ENCODE results near the gene MAMLD1.

MAMLD1 gene

DNA sequence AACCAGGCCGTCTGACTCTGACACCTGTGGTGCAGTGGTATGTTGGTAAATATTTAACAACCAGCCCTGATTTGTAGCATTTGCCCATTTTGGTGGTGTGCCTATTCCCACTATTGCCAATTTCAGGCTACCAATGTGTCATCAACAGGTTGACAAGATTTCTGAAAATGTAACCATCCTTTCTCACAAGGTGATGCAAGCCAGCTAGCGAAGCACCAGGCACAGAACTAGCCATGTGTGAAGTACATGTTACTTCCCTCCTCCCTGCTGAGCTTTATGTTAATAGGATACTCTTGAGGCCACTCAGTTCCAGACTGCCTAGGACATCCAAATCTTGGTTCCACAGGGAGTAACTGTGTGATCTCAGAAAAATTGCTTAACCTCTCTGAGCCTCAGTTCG, 7.2 kb upstream of the MAMLD1 start:
- no peak for DNase-seq

DNA sequence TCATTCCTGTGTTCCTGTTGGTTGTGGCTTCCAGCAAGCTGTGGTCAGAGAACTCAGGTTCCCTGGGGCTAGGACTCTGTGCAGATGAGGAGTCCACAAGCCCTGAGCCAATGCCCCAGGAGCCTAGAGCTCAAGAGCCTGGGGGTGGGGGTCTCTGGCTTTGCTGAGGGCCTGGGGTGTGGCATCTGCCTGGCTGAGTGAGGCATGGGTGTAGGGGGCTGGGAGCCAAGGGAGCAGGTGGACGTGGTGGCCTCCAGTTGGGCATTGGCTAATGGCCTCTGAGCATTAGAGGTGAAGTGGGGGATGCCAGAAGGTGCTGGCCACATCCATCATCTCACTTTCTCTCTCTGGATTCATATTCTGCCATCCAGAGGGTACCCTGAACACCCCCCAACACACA, 5.3 kb upstream of the MAMLD1 start:
- DNase-seq = no peak

GRCh38 chrX:150358651-150359050, 4.5 kb upstream of the MAMLD1 start:
- DNase-seq = no peak

- no peak for DNase-seq
Measured at GRCh38 chrX:150360331-150360730, 2.8 kb upstream of the MAMLD1 start.

GRCh38 chrX:150361070-150361776, 1.9 kb upstream of the MAMLD1 start:
- no peak for DNase-seq

- DNase-seq = no peak
Measured at GRCh38 chrX:150361777-150362351, 1.3 kb upstream of the MAMLD1 start.

- DNase-seq = no peak
Measured at GRCh38 chrX:150363561-150364346, 637 bp downstream of the MAMLD1 start.

DNA sequence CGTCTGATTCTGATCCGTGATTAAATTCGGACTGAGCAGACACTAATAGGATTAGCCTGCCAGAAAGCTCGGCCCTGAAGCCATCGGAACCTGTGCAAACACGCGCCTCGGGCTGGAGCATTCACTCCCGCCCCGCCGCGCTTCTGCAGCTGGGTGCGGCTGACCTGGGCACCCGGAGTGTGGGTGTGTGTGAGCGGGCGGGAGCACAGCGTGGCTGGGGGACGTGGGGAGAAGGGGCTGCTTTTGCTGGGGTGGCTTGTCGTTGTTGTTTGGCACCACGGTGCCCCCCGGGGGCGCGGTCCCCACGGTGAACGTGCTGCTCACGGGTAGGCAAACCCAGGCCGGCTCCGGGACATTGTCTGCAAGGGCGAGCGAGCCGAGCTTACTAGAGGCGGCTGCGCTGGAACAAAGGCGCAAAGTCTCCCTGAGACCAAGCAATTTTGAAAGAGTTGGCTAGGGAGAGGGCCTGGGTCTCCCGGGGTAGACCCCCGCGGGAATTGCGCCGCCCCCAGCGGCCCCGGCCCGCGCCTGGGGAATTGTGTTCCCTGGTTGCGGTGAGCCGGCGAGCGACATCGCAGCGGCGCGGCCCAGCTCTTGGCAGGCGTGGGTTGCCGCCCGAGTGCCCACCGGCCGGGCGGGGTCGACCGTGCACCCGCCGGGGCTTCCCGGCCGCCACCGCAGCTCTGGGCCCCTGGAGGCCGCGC, 1.4 kb downstream of the MAMLD1 start:
- no peak for DNase-seq

DNA sequence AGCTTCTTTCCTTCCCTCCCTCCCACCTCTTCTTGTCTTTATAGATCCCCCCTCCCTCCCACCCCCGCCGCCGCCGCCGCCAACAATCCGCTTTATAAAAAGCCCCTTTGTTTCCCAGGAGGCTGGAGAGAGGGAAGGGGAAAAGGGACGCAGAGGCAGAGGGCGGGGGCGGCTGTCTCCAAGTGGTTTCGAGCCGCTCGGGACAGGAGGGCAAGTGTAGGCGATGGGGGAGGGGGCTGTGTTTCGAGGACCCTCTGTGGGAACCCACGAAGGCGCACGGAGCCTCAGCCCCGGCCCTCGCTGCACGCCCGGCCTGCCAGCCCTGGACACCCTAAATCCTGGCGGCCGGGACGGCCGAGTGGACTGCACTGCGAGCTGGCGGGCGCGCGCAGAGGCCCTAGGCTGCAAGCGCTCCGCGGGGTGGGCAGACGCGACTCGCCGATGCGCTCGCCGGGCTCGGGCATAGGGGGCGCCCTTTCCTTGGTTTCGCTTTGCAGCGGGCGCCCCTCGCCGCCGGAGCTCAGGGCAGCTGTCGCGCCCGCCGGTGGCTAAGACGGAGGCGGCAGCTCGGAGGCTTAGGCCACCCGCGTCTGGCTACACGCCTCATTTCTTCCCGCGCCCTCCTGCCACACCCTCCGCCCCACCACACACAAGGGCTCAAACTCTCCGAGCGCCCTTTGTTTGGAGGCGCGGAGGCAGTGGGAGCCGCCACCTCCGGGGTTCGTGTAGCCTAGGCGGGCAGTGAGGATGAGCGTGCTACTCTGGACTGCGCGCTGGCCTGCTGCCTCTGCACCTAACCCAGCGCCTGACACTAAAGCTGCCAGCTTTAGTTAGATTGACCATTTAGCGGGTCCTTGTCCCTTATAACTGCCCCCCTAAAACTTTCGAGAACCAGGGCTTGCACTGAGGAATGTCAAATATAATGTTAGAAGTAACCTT, 2.2 kb downstream of the MAMLD1 start:
- peak; percentile 22 to 31 for DNase-seq

GRCh38 chrX:150365990-150366911, 3.1 kb downstream of the MAMLD1 start:
- DNase-seq = peak; percentile 9 to 23

GRCh38 chrX:150366951-150367545, 3.9 kb downstream of the MAMLD1 start:
- no peak for DNase-seq

- DNase-seq = no peak
Measured at GRCh38 chrX:150370589-150371312, 7.6 kb downstream of the MAMLD1 start.

DNA sequence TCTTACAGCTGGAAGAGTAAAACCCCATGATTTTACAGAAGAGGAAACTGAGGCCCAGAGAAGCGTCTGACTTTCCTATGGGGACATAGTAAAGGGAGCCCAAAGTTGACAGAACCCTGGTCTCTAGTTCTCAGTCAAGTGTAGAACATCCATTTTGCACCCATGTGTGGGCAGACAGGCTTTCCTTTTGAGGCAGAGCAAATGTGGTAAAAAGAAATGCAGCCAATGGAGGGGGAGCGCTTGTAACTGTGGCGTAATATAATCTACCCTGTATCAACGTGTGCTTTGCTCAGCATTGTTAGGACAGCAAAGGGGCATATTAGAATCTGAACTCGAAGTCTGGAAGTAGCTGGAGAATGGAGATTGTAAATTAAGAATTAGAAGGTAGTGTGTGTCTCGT, 8.8 kb downstream of the MAMLD1 start:
- DNase-seq = no peak

DNA sequence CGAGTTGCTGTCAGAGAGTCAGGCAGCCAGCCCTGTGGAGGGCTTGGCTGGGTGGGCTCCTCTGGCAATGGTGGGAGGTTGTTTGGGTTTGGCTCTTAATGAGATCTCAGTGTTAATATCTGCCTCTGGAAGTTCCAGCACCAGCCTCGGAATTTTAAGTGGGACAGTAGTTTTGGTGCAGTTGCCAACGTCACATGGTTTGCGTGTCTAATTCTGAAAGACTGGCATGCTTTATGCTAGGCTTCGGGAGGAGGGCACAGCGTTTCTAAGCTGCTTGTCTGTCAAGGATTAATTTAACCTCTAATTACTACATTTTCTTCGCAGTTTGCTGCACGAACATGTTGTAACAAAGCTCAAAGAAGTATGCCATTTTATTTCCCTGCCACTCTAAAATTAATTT, 9.2 kb downstream of the MAMLD1 start:
- DNase-seq = no peak

- DNase-seq = no peak
Measured at GRCh38 chrX:150372756-150373155, 9.6 kb downstream of the MAMLD1 start.

DNA sequence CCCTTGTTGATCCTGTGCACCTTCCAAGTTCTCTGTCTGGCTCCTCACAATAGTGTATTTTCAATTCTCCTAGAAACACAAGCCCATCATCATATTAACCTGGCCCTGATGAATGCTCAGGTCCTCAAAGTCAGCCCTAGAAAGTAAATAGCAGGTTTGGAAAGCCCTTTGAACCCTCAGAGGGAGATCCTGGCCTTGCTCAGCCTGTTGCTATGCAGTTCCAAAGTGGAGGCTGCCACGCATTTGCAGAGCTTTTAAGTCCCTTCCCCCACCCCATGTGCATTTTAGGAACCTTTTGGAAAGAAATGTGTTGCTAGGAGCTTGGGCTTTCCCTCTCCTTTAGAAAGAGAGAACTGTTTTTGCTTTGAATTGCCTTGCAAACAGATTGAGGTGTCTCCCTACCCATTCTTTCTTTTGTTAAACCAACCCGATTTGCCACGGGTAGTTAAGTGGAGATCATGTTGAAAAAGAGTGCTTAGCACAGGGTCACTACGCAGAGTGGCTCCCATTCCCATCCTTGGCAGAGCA, 12.2 kb downstream of the MAMLD1 start:
- no peak for DNase-seq

DNA sequence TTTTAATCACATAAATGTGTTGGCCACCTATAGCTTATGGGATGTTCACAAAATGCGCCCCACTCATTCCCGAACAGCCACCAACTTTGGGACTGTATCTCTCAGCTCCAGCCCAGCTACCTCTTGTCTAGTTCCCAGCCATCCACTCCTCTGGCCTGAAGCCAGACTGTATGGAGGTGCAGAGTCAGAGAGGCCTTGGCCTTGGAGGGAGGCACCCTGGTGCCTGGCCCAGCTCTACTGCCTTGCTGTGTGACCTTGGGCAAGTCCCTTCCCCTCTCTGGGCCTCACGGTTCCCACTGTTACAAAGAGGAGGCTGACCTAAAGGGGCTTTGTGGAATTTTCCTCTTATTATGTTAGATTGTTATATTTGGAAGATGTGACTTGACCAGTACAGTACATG, 13.9 kb downstream of the MAMLD1 start:
- DNase-seq = no peak

GRCh38 chrX:150405006-150405405, 41.9 kb downstream of the MAMLD1 start:
- DNase-seq = no peak

GRCh38 chrX:150405576-150405975, 42.5 kb downstream of the MAMLD1 start:
- no peak for DNase-seq

DNA sequence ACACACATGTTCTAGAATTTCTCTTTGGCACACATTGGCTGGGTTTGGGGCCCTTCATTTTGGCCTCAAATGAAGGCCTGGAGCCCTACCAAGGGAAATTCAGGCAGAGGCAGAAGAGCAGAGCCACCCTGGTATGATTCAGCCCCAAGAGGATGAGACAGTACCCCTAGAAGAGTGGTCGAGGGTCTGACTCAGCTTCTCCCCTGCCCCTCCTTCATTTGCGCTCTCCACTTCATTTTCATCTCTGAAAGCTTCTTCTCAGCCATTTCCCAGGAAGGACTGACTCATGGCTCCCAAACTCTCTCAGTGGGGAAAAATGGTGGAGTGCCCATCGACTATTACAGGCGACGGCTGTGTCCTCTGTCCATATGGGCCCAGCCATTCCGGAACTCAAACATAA, 43.5 kb downstream of the MAMLD1 start:
- DNase-seq = no peak

All from Kasumi-1 (cell line).